Adrenal gland (tissue), 12 donors: ENCODE measurements around the gene DOK6. TPM values are rescaled to one million over a fixed set of nuclear protein-coding genes. Genes with fewer than 3 reads are reported as not detected.

Source experiments
- DNase-seq, 7 donors: peaks; one replicate each; pipeline ENCODE4 v3.0.0-alpha.2; 2019 to 2020
- H3K27ac ChIP-seq, 5 donors: fragments of 200-600 bp; sonication (generic) in 4 of 5; 1 replicate in 3 of 5; 2 replicates in 2 of 5; pipeline versions ENCODE4 v1.5.1 to v1.8.0; 2016 to 2020; ENCODE audit warnings: mild to moderate bottlenecking in 1 of 5
- H3K27me3 ChIP-seq: fragments of 200-600 bp; 2 replicates; pipeline ENCODE4 v1.8.0; 2021
- H3K36me3 ChIP-seq, 2 donors: fragments of 200-600 bp; replicated peaks in 1 of 2; 1 replicate in 1 of 2; 2 replicates in 1 of 2; pipeline versions ENCODE4 v1.5.1 to v1.8.0; 2018 to 2022
- H3K4me1 ChIP-seq, 2 donors: fragments of 200-600 bp; replicated peaks in 1 of 2; 1 replicate in 1 of 2; 2 replicates in 1 of 2; pipeline versions ENCODE4 v1.5.1 to v1.8.0; 2018 to 2021
- H3K4me3 ChIP-seq, 4 donors: fragments of 200-600 bp; sonication (generic) in 3 of 4; one replicate each; pipeline ENCODE4 v1.5.1; 2016 to 2018
- H3K9me3 ChIP-seq, 3 donors: fragments of 200-600 bp; sonication (generic) in 1 of 3; replicated peaks in 1 of 3; 1 replicate in 2 of 3; 2 replicates in 1 of 3; pipeline versions ENCODE4 v1.5.1 to v1.8.0; 2016 to 2021
- CTCF ChIP-seq, 6 experiments: fragments of 450-650 bp in 4 of 6; fragments of 200-600 bp in 2 of 6; sonication (generic) in 1 of 6; IDR thresholded peaks; 1 replicate in 5 of 6; 2 replicates in 1 of 6; pipeline versions ENCODE4 v1.5.1 to v1.8.0; 2016 to 2021; ENCODE audit warnings: antibody characterized with exemption in 6 of 6, mild to moderate bottlenecking in 2 of 6, moderate library complexity in 1 of 6
- POLR2A ChIP-seq, 2 donors: fragments of 450-650 bp; IDR thresholded peaks; one replicate each; pipeline ENCODE4 v1.6.1; 2017; ENCODE audit warnings: antibody characterized with exemption in 2 of 2, mild to moderate bottlenecking in 2 of 2, moderate library complexity in 1 of 2
- WGBS, 4 donors: extraction: QIAGEN DNeasy Blood & Tissue Kit in 2 of 4; methylation state at CpG; one replicate each; pipeline versions ENCODE4 v1.1.5 to v1.1.7; 2013 to 2017; 5-methylcytosine and 5-hydroxymethylcytosine counted together
- intact Hi-C, 2 donors: fragments of 100-400 bp; cut with DNase I; formaldehyde crosslinking; loops; one replicate each; pipeline versions ENCODE4 v1.14.1 to v1.15.0; 2022 to 2023
- polyA plus RNA-seq, 3 donors: library from polyadenylated mRNA; stranded (reverse); fragments of 200-250 nt in 2 of 3; fragments of 350-450 nt in 1 of 3; fragmentation: Illumina TruSeq in 1 of 3; extraction: RNeasy Lipid Tissue Mini Kit (QIAGEN cat#74804) in 1 of 3; gene quantifications; one replicate each; pipeline ENCODE4 v1.2.3, GENCODE V29; 2013 to 2014
- total RNA-seq, 9 donors: library from RNA; depleted of rRNA in 4 of 9; stranded (reverse); fragments of >200 nt in 4 of 9; fragments of 120-200 nt in 1 of 9; fragmentation: NEBNext Ultra II Directional in 1 of 9; extraction: Animal tissue kit (Norgen Biotek cat#: 25700) in 1 of 9; gene quantifications; one replicate each; pipeline versions ENCODE4 v1.1.0 to v1.2.4, GENCODE V29; 2013 to 2023
- donor health status: healthy with polysubstance abuse.
- donor health status: Bipolar disorder and iron deficiency.
- donor health status: DM: yes; HTN: yes; CAD: no.
- donor health status: DM: no; HTN: no; CAD: no.
- donor health status: DM: no; HTN: no; CAD: no.
- donor health status: DM: yes; HTN: yes; CAD: no.

Gene DOK6
- total and polyA plus RNA-seq, 12 donors: 0.24 to 4.5 (median 0.76) TPM

DNA sequence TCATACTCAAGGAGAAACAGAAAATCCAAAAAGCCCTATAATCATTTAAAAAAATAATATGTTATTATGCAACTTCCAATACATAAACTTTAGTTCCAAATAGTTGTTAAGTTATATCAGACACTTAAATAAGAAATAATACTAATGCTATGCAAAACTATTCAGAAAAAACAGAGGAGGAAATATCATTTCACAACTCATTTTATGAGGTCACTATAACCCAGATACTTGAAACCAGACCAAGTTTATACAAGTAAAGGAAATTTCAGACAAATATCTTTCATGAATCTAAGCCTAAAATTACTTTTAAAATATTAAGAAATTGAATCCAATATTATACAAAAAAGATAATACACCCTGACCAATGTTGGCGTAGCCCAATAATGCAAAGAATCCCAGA is 286.2 kb downstream of the DOK6 start:
- H3K9me3 ChIP-seq: no peaks in the 10 kb centered on the region
- intact Hi-C loops: no loop called here
- no peak overlapping the region for H3K4me3 ChIP-seq
- no peak overlapping the region for H3K27ac ChIP-seq
- TF ChIP-seq POLR2A (IDR thresholded peaks at IDR 0.05) (no peak), CTCF (IDR thresholded peaks at IDR 0.05) (no peak)
- H3K4me1 ChIP-seq: no peaks in the 10 kb centered on the region
- H3K27me3 ChIP-seq: no peaks in the 10 kb centered on the region
- H3K36me3 ChIP-seq: no peaks in the 10 kb centered on the region
- WGBS, 4 donors: 0% methylated on average over 1 of the region's 1 CpG
- no peak for DNase-seq

DNA sequence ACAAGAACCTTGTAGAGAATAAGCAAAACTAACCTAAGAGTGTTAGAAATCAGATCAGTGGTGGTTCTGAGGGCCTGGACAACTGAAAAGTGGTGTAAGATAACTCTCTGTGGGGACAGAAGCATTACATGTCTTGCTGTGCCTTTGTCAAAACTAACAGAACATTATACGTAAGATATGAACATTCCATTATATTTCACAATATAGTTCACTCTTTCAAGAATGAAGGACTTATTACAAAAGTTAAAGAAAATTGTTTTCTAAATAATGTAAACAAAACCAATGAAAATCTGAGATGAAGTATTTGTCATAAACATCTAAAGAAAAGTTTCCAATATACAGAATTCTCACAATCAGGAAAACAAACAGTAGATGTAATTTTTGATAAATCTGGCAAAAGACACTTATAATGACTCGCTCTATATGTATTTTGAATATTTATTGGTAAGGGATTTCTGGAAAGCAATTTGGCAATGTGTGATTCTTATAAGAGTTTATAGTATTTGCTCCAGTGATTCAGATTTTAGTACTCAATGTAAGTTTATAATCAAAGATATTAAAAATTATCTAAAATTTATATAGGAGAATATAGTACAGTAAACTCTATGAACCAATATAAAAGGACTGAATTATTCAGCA is 288.6 kb downstream of the DOK6 start:
- DNase-seq: no peak
- no peaks in the 10 kb centered on the region for H3K9me3 ChIP-seq
- H3K4me1 ChIP-seq: no peaks in the 10 kb centered on the region
- no peak overlapping the region for H3K27ac ChIP-seq
- no peak overlapping the region for H3K4me3 ChIP-seq
- WGBS, 4 donors: 74 to 86% (median 80%) methylated on average over 2 of the region's 2 CpGs
- H3K27me3 ChIP-seq: no peaks in the 10 kb centered on the region
- no peaks in the 10 kb centered on the region for H3K36me3 ChIP-seq
- intact Hi-C loops: no loop called here
- TF ChIP-seq CTCF (IDR thresholded peaks at IDR 0.05): no peak
- no peak for TF ChIP-seq POLR2A (IDR thresholded peaks at IDR 0.05)

GRCh38 chr18:69691008-69691760 is 290.5 kb downstream of the DOK6 start:
- no peak for DNase-seq

DNA sequence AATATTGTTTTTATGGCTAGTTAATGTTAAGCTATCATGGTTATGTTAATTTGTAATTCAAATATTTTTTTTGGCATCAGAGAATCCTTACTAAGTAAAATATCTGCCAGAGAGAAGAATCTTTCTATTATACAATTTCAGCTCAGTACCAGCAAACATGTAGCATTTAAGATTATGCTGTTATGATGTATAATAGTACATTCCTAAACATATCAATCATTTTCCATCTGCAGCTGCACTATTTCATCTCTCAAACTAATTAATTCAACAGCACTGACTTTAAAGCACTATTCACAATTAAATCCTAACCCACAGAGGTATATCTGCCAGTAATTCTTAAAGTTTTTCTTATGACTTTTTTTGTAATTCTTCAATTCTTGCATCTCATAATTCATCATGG is 296.4 kb downstream of the DOK6 start:
- H3K27ac ChIP-seq: no peak overlapping the region

More at GRCh38 chr18:69691008-69691760, 290.5 kb downstream of the DOK6 start:
- H3K27ac ChIP-seq: no peak overlapping the region
- TF ChIP-seq POLR2A (IDR thresholded peaks at IDR 0.05): no peak
- TF ChIP-seq CTCF (IDR thresholded peaks at IDR 0.05): no peak
- H3K27me3 ChIP-seq: no peaks in the 10 kb centered on the region
- no peaks in the 10 kb centered on the region for H3K9me3 ChIP-seq
- WGBS, 4 donors: 96 to 98% (median 97%) methylated on average over 5 of the region's 5 CpGs
- H3K4me3 ChIP-seq: no peak overlapping the region
- intact Hi-C loops: no loop called here
- H3K36me3 ChIP-seq: no peaks in the 10 kb centered on the region
- no peaks in the 10 kb centered on the region for H3K4me1 ChIP-seq

More for the DNA sequence above, 296.4 kb downstream of the DOK6 start:
- H3K9me3 ChIP-seq: no peaks in the 10 kb centered on the region
- TF ChIP-seq POLR2A (IDR thresholded peaks at IDR 0.05): no peak
- no peak for TF ChIP-seq CTCF (IDR thresholded peaks at IDR 0.05)
- H3K4me3 ChIP-seq: no peak overlapping the region
- H3K4me1 ChIP-seq: no peaks in the 10 kb centered on the region
- H3K36me3 ChIP-seq: no peaks in the 10 kb centered on the region
- intact Hi-C loops: no loop called here
- H3K27me3 ChIP-seq: no peaks in the 10 kb centered on the region
- no peak for DNase-seq
